Measurements from ENCODE around the gene CDH4.
"Not testable (repeated sequence)": the region's sequence is repeated elsewhere in the genome, so short reads cannot be mapped to it uniquely, and the experiment has no call there.

The CDH4 gene

GRCh38 chr20:61839912-61840778 lies 588.1 kb downstream of the CDH4 start:
- no peak for FAIRE-seq

GRCh38 chr20:61840779-61841455 lies 588.9 kb downstream of the CDH4 start:
- no peak for FAIRE-seq

- no peak for FAIRE-seq
Observed at GRCh38 chr20:61841551-61841950, 589.5 kb downstream of the CDH4 start.

GRCh38 chr20:61841966-61842365 lies 589.9 kb downstream of the CDH4 start:
- no peak for FAIRE-seq

GRCh38 chr20:61844621-61845020 lies 592.6 kb downstream of the CDH4 start:
- FAIRE-seq: no peak

GRCh38 chr20:61845233-61845671 lies 593.2 kb downstream of the CDH4 start:
- FAIRE-seq: no peak

- no peak for FAIRE-seq
Observed at GRCh38 chr20:61846074-61846473, 594.0 kb downstream of the CDH4 start.

GRCh38 chr20:61846741-61847419 lies 594.8 kb downstream of the CDH4 start:
- no peak for FAIRE-seq

- FAIRE-seq: no peak
Observed at GRCh38 chr20:61847420-61847748, 595.3 kb downstream of the CDH4 start.

- no peak for FAIRE-seq
Observed at GRCh38 chr20:61847986-61848385, 595.9 kb downstream of the CDH4 start.

- FAIRE-seq: no peak
Observed at GRCh38 chr20:61848851-61849250, 596.8 kb downstream of the CDH4 start.

GRCh38 chr20:61849376-61849775 lies 597.3 kb downstream of the CDH4 start:
- no peak for FAIRE-seq

GRCh38 chr20:61849822-61850221 lies 597.8 kb downstream of the CDH4 start:
- FAIRE-seq: no peak

GRCh38 chr20:61850457-61850856 lies 598.4 kb downstream of the CDH4 start:
- FAIRE-seq: no peak

- FAIRE-seq: no peak
Observed at GRCh38 chr20:61850926-61851900, 599.2 kb downstream of the CDH4 start.

GRCh38 chr20:61852268-61853072 lies 600.4 kb downstream of the CDH4 start:
- no peak for FAIRE-seq

- FAIRE-seq: no peak
Observed at GRCh38 chr20:61853073-61854005, 601.3 kb downstream of the CDH4 start.

GRCh38 chr20:61854538-61854937 lies 602.5 kb downstream of the CDH4 start:
- FAIRE-seq: not testable (repeated sequence)

GRCh38 chr20:61855286-61855685 lies 603.2 kb downstream of the CDH4 start:
- FAIRE-seq: no peak
